IPS-15b (cell line): ENCODE measurements around the gene OR9A4.

Experiments
- H3K27me3 ChIP-seq: one replicate; pipeline ENCODE4 v1.6.1; 2013; ENCODE audit warnings: low read length; ENCODE audit not compliant: control insufficient read depth, insufficient read depth
- H3K36me3 ChIP-seq: one replicate; pipeline ENCODE4 v1.6.1; 2013; ENCODE audit warnings: low read length; ENCODE audit not compliant: control insufficient read depth, insufficient read depth
- H3K4me1 ChIP-seq: one replicate; pipeline ENCODE4 v1.6.1; 2013; ENCODE audit warnings: mild to moderate bottlenecking, low read length; ENCODE audit not compliant: control insufficient read depth, insufficient read depth
- H3K4me3 ChIP-seq: one replicate; pipeline ENCODE4 v1.5.1; 2013; ENCODE audit warnings: low read depth, low read length
- H3K9ac ChIP-seq: one replicate; pipeline ENCODE4 v1.6.1; 2013; ENCODE audit warnings: low read depth, mild to moderate bottlenecking, low read length
- H3K9me3 ChIP-seq: one replicate; pipeline ENCODE4 v1.6.1; 2013; ENCODE audit warnings: mild to moderate bottlenecking, low read length; ENCODE audit not compliant: control insufficient read depth, insufficient read depth

OR9A4 gene

DNA sequence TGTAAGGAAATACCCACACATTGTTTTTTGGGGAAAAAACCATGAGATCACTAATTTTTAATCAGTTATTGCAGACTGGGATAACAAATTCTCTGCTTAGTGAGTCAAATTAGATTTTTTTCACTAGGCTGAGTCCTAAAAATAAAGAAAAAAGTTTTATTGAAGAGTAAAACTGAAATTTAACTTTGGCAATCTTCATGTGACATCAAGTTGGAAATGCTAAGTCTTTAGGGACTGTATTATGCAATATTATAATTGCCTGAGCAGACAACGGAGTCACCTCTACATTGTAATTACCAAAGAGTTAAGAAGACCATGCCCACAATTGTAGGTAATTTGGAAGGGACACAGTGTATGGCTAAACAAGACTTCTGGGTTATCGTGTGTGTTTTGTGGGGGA is 32.8 kb downstream of the OR9A4 start:
- H3K36me3 ChIP-seq: no peaks in the 10 kb centered on the region
- no peak overlapping the region for H3K4me3 ChIP-seq
- H3K9ac ChIP-seq: no peak overlapping the region
- no peaks in the 10 kb centered on the region for H3K9me3 ChIP-seq
- no peaks in the 10 kb centered on the region for H3K4me1 ChIP-seq
- no peaks in the 10 kb centered on the region for H3K27me3 ChIP-seq

DNA sequence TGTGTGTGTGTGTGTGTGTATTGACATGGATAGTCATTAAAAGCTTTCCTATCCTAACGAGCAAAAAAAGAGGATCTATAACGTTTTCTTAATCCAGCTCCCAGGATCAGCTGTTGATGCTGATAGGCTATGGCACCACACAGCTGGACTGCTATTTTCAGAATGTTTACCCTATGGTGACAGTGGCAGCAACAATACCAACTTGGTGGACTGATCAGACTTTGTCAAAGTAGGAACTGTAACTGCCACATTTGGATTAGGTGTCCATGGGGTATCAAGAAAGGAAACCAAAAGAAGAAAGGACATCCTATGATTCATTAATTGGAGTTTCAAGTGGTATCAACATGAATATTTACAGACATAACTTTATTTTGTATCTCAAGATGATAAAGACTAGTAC is 33.3 kb downstream of the OR9A4 start:
- Histone ChIP-seq H3K4me1 (peaks cover 4% of the 10 kb centered on the region), H3K9ac (no peak overlapping the region), H3K36me3 (no peaks in the 10 kb centered on the region), H3K9me3 (no peaks in the 10 kb centered on the region), H3K4me3 (no peak overlapping the region), H3K27me3 (no peaks in the 10 kb centered on the region)

DNA sequence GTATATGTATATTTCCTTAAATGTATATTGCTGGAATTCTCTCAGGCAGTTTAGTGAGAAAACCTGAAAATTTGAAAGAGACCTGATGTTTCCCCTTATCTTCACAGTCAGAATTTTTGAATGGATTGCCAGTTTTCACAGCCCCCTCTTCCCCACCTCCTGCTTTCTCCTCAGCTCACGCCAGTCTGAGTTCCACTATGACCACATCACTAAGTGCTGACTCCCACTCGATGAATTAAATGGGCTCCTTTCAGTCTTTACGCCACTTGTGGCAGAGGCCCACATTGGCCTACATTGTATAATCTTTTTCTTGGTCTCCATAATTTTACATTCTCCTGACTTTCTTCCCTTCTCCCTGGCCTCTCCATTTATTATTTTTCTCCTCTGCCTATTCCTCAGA is 33.7 kb downstream of the OR9A4 start:
- H3K4me1 ChIP-seq: peaks cover 6% of the 10 kb centered on the region
- H3K27me3 ChIP-seq: no peaks in the 10 kb centered on the region
- H3K9me3 ChIP-seq: no peaks in the 10 kb centered on the region
- H3K36me3 ChIP-seq: no peaks in the 10 kb centered on the region
- no peak overlapping the region for H3K4me3 ChIP-seq
- no peak overlapping the region for H3K9ac ChIP-seq

DNA sequence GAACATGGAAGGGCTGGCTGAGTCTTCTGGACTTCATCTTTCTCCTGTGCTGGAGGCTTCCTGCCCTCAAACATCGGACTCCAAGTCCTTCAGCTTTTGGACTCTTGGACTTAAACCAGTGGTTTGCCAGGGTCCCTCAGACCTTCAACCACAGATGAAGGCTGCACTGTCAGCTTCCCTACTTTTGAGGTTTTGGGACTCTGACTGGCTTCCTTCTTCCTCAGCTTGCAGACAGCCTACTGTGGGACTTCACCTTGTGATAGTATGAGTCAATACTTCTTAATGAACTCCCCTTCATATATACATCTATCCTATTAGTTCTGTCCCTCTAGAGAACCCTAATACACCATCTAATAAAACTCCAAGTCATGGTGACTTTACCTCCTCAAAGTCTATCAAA is 34.6 kb downstream of the OR9A4 start:
- Histone ChIP-seq H3K9me3 (no peaks in the 10 kb centered on the region), H3K36me3 (no peaks in the 10 kb centered on the region), H3K4me3 (no peak overlapping the region), H3K27me3 (no peaks in the 10 kb centered on the region), H3K9ac (no peak overlapping the region), H3K4me1 (peaks cover 6% of the 10 kb centered on the region)

DNA sequence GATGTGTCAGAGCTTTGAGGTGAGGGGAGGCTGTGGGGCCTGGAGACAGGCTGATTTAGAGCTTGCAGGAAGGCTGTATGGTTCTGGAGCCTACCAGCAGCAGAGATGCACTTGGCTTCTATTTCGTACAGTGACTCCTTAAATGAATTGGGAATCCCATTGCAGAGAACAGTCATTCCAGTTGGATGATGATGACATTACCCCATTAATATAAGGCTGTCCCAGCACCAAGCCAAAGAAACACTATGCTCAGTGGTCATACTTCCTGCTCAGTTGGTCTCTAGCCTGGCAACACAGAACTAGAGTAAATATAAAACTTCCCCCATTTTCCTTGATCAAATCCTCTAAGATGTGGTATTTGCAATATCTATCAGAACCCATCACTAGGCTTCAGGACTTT is 36.3 kb downstream of the OR9A4 start:
- Histone ChIP-seq H3K4me1 (peaks cover 6% of the 10 kb centered on the region), H3K9me3 (no peaks in the 10 kb centered on the region), H3K27me3 (no peaks in the 10 kb centered on the region), H3K4me3 (no peak overlapping the region), H3K9ac (no peak overlapping the region), H3K36me3 (no peaks in the 10 kb centered on the region)

DNA sequence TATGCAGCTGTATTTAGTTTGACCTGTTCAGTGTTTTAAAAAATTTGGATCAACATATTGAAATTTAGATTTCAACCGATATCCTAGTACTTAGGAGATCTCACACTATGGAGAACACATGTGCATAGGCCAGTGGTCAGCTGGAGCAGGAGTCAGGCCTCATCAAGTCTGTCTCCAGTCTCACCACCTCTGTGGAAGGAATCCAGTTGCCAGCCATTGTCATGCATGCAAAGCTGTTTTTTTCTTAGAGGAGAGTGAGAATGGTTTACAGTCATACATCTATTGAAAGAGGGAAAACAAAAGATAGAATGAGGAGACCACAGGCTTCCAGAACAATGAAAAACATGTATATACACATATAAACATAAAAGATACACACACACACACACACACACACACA is 38.1 kb downstream of the OR9A4 start:
- H3K9me3 ChIP-seq: no peaks in the 10 kb centered on the region
- peaks cover 6% of the 10 kb centered on the region for H3K4me1 ChIP-seq
- H3K27me3 ChIP-seq: no peaks in the 10 kb centered on the region
- no peaks in the 10 kb centered on the region for H3K36me3 ChIP-seq
- no peak overlapping the region for H3K9ac ChIP-seq
- H3K4me3 ChIP-seq: no peak overlapping the region

DNA sequence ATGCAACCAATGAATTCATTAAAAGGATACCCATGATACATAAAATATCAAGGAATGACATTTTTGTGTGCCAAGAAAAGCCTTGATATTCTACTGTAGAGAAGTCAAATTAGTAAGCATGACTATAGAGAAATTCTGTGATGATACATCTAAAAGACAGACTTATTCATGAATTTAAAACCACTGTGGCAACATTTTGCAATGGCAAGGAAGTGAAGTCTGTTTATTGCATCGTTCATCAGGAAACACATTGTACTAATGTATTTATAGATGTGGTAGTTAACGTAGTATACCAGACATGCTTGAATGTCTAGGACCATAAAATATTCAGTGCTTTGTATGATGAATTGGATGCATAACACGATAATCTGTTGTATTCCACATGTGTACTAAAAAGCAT is 39.9 kb downstream of the OR9A4 start:
- Histone ChIP-seq H3K9ac (no peak overlapping the region), H3K4me1 (peaks cover 6% of the 10 kb centered on the region), H3K9me3 (no peaks in the 10 kb centered on the region), H3K36me3 (no peaks in the 10 kb centered on the region), H3K4me3 (no peak overlapping the region), H3K27me3 (no peaks in the 10 kb centered on the region)

DNA sequence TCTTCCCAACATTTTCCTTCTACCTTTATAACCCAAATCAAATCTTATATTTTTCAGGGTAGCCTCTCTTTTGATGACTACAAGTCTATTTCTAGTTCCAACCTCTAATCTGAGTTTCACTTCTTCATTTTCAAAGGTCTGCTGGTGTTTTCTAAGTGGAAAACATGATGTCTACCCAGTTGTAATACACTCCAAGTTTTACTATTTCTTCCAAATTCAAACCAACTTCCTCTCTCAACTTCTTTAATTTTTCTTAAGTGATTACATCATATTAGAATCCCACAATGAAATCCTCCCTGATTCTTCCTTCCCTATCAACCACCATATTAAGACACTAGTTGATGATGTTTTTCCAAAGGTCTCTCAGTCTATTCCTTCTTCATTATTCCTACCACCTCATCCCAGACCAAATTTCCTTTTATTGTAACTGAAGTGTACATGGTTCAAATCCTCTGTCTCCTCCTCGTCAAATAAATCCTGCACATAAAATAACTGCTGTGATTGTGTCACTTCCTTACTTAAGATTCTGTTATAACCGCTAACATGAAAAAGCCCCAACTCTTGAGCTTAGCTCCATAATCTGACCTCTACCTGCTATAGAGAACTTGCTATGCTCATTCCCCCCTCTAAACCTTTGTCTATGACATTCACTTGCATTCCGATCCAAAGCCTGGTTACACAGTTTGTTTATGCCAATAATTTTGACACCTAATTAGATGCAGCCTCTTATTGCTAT is 44.7 kb downstream of the OR9A4 start:
- no peak overlapping the region for H3K9ac ChIP-seq
- no peaks in the 10 kb centered on the region for H3K36me3 ChIP-seq
- H3K27me3 ChIP-seq: no peaks in the 10 kb centered on the region
- H3K4me3 ChIP-seq: no peak overlapping the region
- H3K4me1 ChIP-seq: no peaks in the 10 kb centered on the region
- no peaks in the 10 kb centered on the region for H3K9me3 ChIP-seq
